ENCODE results near the gene BTAF1. TPM values are rescaled to one million over a fixed set of nuclear protein-coding genes. Genes with fewer than 3 reads are reported as not detected.
A peak's percentile ranks its signal among the peaks of the same experiment; 100 is the strongest.

Gene BTAF1
- total and polyA plus RNA-seq, 2 experiments from 2014 or later: 30.4 to 55.7 TPM

GRCh38 chr10:92038949-92039348 is 115.4 kb downstream of the BTAF1 start (continued):
- TF ChIP-seq, protein P1, sequence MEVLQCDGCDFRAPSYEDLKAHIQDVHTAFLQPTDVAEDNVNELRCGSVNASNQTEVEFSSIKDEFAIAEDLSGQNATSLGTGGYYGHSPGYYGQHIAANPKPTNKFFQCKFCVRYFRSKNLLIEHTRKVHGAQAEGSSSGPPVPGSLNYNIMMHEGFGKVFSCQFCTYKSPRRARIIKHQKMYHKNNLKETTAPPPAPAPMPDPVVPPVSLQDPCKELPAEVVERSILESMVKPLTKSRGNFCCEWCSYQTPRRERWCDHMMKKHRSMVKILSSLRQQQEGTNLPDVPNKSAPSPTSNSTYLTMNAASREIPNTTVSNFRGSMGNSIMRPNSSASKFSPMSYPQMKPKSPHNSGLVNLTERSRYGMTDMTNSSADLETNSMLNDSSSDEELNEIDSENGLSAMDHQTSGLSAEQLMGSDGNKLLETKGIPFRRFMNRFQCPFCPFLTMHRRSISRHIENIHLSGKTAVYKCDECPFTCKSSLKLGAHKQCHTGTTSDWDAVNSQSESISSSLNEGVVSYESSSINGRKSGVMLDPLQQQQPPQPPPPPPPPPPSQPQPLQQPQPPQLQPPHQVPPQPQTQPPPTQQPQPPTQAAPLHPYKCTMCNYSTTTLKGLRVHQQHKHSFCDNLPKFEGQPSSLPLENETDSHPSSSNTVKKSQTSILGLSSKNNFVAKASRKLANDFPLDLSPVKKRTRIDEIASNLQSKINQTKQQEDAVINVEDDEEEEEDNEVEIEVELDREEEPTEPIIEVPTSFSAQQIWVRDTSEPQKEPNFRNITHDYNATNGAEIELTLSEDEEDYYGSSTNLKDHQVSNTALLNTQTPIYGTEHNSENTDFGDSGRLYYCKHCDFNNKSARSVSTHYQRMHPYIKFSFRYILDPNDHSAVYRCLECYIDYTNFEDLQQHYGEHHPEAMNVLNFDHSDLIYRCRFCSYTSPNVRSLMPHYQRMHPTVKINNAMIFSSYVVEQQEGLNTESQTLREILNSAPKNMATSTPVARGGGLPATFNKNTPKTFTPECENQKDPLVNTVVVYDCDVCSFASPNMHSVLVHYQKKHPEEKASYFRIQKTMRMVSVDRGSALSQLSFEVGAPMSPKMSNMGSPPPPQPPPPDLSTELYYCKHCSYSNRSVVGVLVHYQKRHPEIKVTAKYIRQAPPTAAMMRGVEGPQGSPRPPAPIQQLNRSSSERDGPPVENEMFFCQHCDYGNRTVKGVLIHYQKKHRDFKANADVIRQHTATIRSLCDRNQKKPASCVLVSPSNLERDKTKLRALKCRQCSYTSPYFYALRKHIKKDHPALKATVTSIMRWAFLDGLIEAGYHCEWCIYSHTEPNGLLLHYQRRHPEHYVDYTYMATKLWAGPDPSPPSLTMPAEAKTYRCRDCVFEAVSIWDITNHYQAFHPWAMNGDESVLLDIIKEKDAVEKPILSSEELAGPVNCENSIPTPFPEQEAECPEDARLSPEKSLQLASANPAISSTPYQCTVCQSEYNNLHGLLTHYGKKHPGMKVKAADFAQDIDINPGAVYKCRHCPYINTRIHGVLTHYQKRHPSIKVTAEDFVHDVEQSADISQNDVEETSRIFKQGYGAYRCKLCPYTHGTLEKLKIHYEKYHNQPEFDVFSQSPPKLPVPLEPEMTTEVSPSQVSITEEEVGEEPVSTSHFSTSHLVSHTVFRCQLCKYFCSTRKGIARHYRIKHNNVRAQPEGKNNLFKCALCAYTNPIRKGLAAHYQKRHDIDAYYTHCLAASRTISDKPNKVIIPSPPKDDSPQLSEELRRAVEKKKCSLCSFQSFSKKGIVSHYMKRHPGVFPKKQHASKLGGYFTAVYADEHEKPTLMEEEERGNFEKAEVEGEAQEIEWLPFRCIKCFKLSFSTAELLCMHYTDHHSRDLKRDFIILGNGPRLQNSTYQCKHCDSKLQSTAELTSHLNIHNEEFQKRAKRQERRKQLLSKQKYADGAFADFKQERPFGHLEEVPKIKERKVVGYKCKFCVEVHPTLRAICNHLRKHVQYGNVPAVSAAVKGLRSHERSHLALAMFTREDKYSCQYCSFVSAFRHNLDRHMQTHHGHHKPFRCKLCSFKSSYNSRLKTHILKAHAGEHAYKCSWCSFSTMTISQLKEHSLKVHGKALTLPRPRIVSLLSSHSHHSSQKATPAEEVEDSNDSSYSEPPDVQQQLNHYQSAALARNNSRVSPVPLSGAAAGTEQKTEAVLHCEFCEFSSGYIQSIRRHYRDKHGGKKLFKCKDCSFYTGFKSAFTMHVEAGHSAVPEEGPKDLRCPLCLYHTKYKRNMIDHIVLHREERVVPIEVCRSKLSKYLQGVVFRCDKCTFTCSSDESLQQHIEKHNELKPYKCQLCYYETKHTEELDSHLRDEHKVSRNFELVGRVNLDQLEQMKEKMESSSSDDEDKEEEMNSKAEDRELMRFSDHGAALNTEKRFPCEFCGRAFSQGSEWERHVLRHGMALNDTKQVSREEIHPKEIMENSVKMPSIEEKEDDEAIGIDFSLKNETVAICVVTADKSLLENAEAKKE (CRISPR knock-in tag; IDR thresholded peaks at IDR 0.05): no peak

DNA sequence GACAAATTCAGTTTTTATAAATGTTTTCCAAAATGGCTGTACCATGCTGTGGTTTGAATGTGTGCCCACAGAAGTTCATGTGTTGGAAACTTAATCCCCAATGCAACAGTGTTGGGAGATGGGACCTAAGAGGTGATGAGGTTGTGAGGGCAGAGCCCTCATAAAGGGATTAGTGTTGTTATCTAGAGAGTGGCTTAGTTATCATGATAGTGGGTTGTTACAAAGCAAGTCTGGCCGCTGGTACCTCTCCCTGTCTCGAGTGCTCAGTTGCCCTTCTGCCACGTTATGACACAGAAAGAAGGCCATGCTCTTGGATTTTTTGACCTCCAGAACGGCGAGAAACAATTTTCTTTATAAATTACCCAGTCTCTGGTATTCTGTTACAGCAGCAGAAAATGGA is 119.0 kb downstream of the BTAF1 start:
- H3K36me3 Mint-ChIP-seq (ENCODE audit: low read depth): no peaks in the 10 kb centered on the region
- DNase-seq (ENCODE audit: low spot score) (peak; percentile 56), ATAC-seq (peak; percentile 44)
- Histone ChIP-seq H3F3A (replicated peaks; ENCODE audit: low read depth) (no peaks in the 10 kb centered on the region), H4K20me1 (replicated peaks; ENCODE audit: insufficient read depth) (no peaks in the 10 kb centered on the region), H3K36me3 (ENCODE audit: insufficient read depth) (no peaks in the 10 kb centered on the region), H2AFZ (no peak overlapping the region), H3K4me3 (no peak overlapping the region), H3K27me3 (ENCODE audit: insufficient read depth) (peaks cover 16% of the 10 kb centered on the region; the same call in 1 of the 2 replicates), H3K9me2 (ENCODE audit: insufficient read depth) (no peaks in the 10 kb centered on the region), H3K4me1 (ENCODE audit: insufficient read depth) (peaks cover 21% of the 10 kb centered on the region; the same call in 1 of the 2 replicates), H3K4me2 (no peak overlapping the region), H3K79me2 (replicated peaks; ENCODE audit: insufficient read depth) (no peaks in the 10 kb centered on the region), H3K27ac (ENCODE audit: low read depth) (no peak overlapping the region)
- H3K27me3 Mint-ChIP-seq (ENCODE audit: insufficient read depth, low read depth, poor library complexity): peaks cover 8% of the 10 kb centered on the region
- H3K27ac Mint-ChIP-seq: no peak overlapping the region
- H3K9me3 Mint-ChIP-seq: no peaks in the 10 kb centered on the region
- H3K4me3 Mint-ChIP-seq: no peak overlapping the region
- H3K4me1 Mint-ChIP-seq: peaks cover 29% of the 10 kb centered on the region
- no peak for TF ChIP-seq STAT1 (IDR thresholded peaks at IDR 0.05; ENCODE audit: unreplicated experiment)
- TF ChIP-seq CREB1 (CRISPR knock-in tag; IDR thresholded peaks at IDR 0.05; ENCODE audit: low read depth): no peak
- TF ChIP-seq, protein P1 (CRISPR knock-in tag; IDR thresholded peaks at IDR 0.05): no peak
- TF ChIP-seq JUNB (IDR thresholded peaks at IDR 0.05; ENCODE audit: unreplicated experiment): no peak
- no peak for TF ChIP-seq CTCF (conservative IDR thresholded peaks at IDR 0.05; ENCODE audit: low read depth in 2 of 2)
- TF ChIP-seq ZNF331 (CRISPR knock-in tag; IDR thresholded peaks at IDR 0.05; ENCODE audit: low read depth): no peak
- TF ChIP-seq EZH2 (IDR thresholded peaks at IDR 0.05; ENCODE audit: low read depth, unreplicated experiment): no peak
- no peak for TF ChIP-seq ZNF114 (CRISPR knock-in tag; IDR thresholded peaks at IDR 0.05)
- TF ChIP-seq POLR2AphosphoS5 (IDR thresholded peaks at IDR 0.05; ENCODE audit: low read depth): no peak

All from GM23338 (cell line).